HCT116 (cell line): ENCODE measurements around the gene CHST12. TPM values are rescaled to one million over a fixed set of nuclear protein-coding genes. Genes with fewer than 3 reads are reported as not detected.

ENCODE experiments used
- ATAC-seq: fragments of 200-7000 bp; cut with Tn5 transposase; 2 replicates; pipeline ENCODE4 v1.9.1; 2020; ENCODE audit warnings: mild to moderate bottlenecking, moderate library complexity
- BruUV-seq: library from RNA; stranded (reverse); fragments of 400-500 nt; replicated peaks from 2 replicates; lab custom pipeline; 2021; lab: Mats Ljungman, UMichigan
- CTCF ChIA-PET: fragments of 300-600 bp; sonication (Branson Sonifier 250); formaldehyde crosslinking; loops from one replicate; lab custom pipeline; 2021; ENCODE audit warnings: antibody characterized with exemption; lab: Charles Lee
- POLR2A ChIA-PET: fragments of 300-600, 350-600 bp; sonication (Branson Sonifier 250); formaldehyde crosslinking; loops from one replicate; lab custom pipeline; 2021; ENCODE audit warnings: antibody characterized with exemption; lab: Charles Lee
- RAD21 ChIA-PET, 2 experiments: fragments of 300-600 bp; sonication (Branson Sonifier 250); formaldehyde crosslinking; loops; one replicate each; lab custom pipeline; 2023; ENCODE audit warnings: low total read pairs in 2 of 2; ENCODE audit not compliant: uncharacterized antibody in 2 of 2, unreplicated experiment in 2 of 2, low non-redundant PET in 1 of 2; lab: Charles Lee
- DNase-seq: peaks from one replicate; pipeline ENCODE4 v3.0.0-alpha.2; 2010; ENCODE audit warnings: low read depth, low spot score
- H2AFZ ChIP-seq: fragments of 200-600 bp; shearing (Covaris generic), sonication (generic); 2 replicates; pipeline ENCODE4 v1.6.1; 2017; ENCODE audit warnings: low read depth, mixed run types, mixed read lengths, antibody characterized with exemption, low read length; ENCODE audit not compliant: poor library complexity, severe bottlenecking
- H3K27ac ChIP-seq: 2 replicates; pipeline ENCODE4 v1.5.1; 2012; ENCODE audit warnings: low read depth, low read length
- H3K27me3 ChIP-seq: fragments of 200-600 bp; sonication (generic); 2 replicates; pipeline ENCODE4 v1.6.1; 2016; ENCODE audit warnings: mixed run types, low read length, mixed read lengths; ENCODE audit not compliant: insufficient read depth
- H3K36me3 ChIP-seq, 2 experiments: fragments of 200-500 bp in 1 of 2; fragments of 200-600 bp in 1 of 2; sonication (Bioruptor generic) in 1 of 2; sonication (generic) in 1 of 2; 2 replicates each; pipeline versions ENCODE4 v1.5.1 to v1.6.1; 2014 to 2016; ENCODE audit warnings: low read length in 2 of 2, inconsistent platforms in 1 of 2, mixed read lengths in 1 of 2, mixed run types in 1 of 2; ENCODE audit not compliant: insufficient read depth in 2 of 2, control insufficient read depth in 1 of 2
- H3K4me1 ChIP-seq, 2 experiments: fragments of 200-600 bp in 1 of 2; sonication (generic) in 1 of 2; 2 replicates each; pipeline versions ENCODE4 v1.5.1 to v1.6.1; 2012 to 2017; ENCODE audit warnings: low read length in 2 of 2, inconsistent platforms in 1 of 2, mild to moderate bottlenecking in 1 of 2, mixed read lengths in 1 of 2, mixed run types in 1 of 2, moderate library complexity in 1 of 2; ENCODE audit not compliant: insufficient read depth in 2 of 2, control insufficient read depth in 1 of 2
- H3K4me2 ChIP-seq: fragments of 200-600 bp; sonication (generic); 2 replicates; pipeline ENCODE4 v1.6.1; 2017; ENCODE audit warnings: mixed run types, low read length, mixed read lengths
- H3K4me3 ChIP-seq, 2 experiments: fragments of 200-600 bp in 1 of 2; sonication (generic) in 1 of 2; replicated peaks in 1 of 2; 2 replicates each; pipeline ENCODE4 v1.5.1; 2011 to 2016; ENCODE audit warnings: low read length in 2 of 2, control low read depth in 1 of 2, low read depth in 1 of 2, mild to moderate bottlenecking in 1 of 2, mixed read lengths in 1 of 2, mixed run types in 1 of 2
- H3K79me2 ChIP-seq: fragments of 200-600 bp; sonication (generic); 2 replicates; pipeline ENCODE4 v1.6.1; 2017; ENCODE audit warnings: mild to moderate bottlenecking, mixed run types, low read length, moderate library complexity, mixed read lengths; ENCODE audit not compliant: insufficient read depth
- H3K9ac ChIP-seq: fragments of 200-600 bp; sonication (generic); 2 replicates; pipeline ENCODE4 v1.6.1; 2016; ENCODE audit warnings: low read length, mixed read lengths
- H3K9me2 ChIP-seq: fragments of 200-600 bp; sonication (generic), shearing (Covaris generic); 2 replicates; pipeline ENCODE4 v1.6.1; 2017; ENCODE audit warnings: mixed run types, mild to moderate bottlenecking, moderate library complexity; ENCODE audit not compliant: insufficient read depth
- H3K9me3 ChIP-seq, 2 experiments: fragments of 200-500 bp in 1 of 2; fragments of 200-600 bp in 1 of 2; sonication (Bioruptor generic) in 1 of 2; sonication (generic) in 1 of 2; 2 replicates each; pipeline ENCODE4 v1.6.1; 2014 to 2017; ENCODE audit warnings: low read length in 2 of 2, mixed read lengths in 2 of 2, inconsistent platforms in 1 of 2, low read depth in 1 of 2, mild to moderate bottlenecking in 1 of 2, mixed run types in 1 of 2, moderate library complexity in 1 of 2; ENCODE audit not compliant: control insufficient read depth in 1 of 2, insufficient read depth in 1 of 2
- H4K20me1 ChIP-seq: fragments of 200-600 bp; sonication (generic), shearing (Covaris generic); 2 replicates; pipeline ENCODE4 v1.6.1; 2017; ENCODE audit warnings: mixed run types, mild to moderate bottlenecking, moderate library complexity; ENCODE audit not compliant: insufficient read depth
- ATF3 ChIP-seq: IDR thresholded peaks from 2 replicates; pipeline ENCODE4 v1.6.1; 2012
- CEBPB ChIP-seq: IDR thresholded peaks from 2 replicates; pipeline ENCODE4 v1.6.1; 2012; ENCODE audit warnings: low read depth
- CTCF ChIP-seq, 3 experiments: fragments of 200-600 bp in 1 of 3; sonication (generic) in 1 of 3; IDR thresholded peaks in 2 of 3; conservative IDR thresholded peaks in 1 of 3; 2 replicates each; pipeline ENCODE4 v1.5.1; 2012 to 2017; ENCODE audit warnings: low read depth in 2 of 3, low read length in 2 of 3, antibody characterized with exemption in 1 of 3, borderline replicate concordance in 1 of 3, control low read depth in 1 of 3, mild to moderate bottlenecking in 1 of 3, mixed read lengths in 1 of 3, mixed run types in 1 of 3, moderate library complexity in 1 of 3; ENCODE audit not compliant: insufficient read depth in 1 of 3
- EGR1 ChIP-seq: IDR thresholded peaks from 2 replicates; pipeline ENCODE4 v1.6.1; 2012; ENCODE audit warnings: low read depth
- EZH2phosphoT487 ChIP-seq: fragments of 200-600 bp; IDR thresholded peaks from 2 replicates; pipeline ENCODE4 v1.6.1; 2018; ENCODE audit warnings: antibody characterized with exemption, borderline replicate concordance
- FOSL1 ChIP-seq: IDR thresholded peaks from 2 replicates; pipeline ENCODE4 v1.6.1; 2012; ENCODE audit warnings: low read depth
- JUND ChIP-seq: IDR thresholded peaks from 2 replicates; pipeline ENCODE4 v1.6.1; 2012
- MAX ChIP-seq: IDR thresholded peaks from 2 replicates; pipeline ENCODE4 v1.6.1; 2012
- RAD21 ChIP-seq: IDR thresholded peaks from 2 replicates; pipeline ENCODE4 v1.6.1; 2012; ENCODE audit warnings: low read depth, mild to moderate bottlenecking
- REST ChIP-seq: IDR thresholded peaks from 2 replicates; pipeline ENCODE4 v1.6.1; 2012; ENCODE audit warnings: low read depth
- SIN3A ChIP-seq: IDR thresholded peaks from 2 replicates; pipeline ENCODE4 v1.6.1; 2012; ENCODE audit warnings: low read depth
- intact Hi-C: fragments of 100-400 bp; cut with micrococcal nuclease; formaldehyde crosslinking; loops from 2 replicates; pipeline ENCODE4 v1.10.0; 2022
- total RNA-seq: library from RNA; stranded (reverse); gene quantifications from one replicate; pipeline ENCODE4 v1.2.1, GENCODE V29; 2021; ENCODE audit not compliant: unreplicated experiment

Gene CHST12
- total RNA-seq, 1 experiment from 2014 or later = 14.2 TPM

- Histone ChIP-seq H3K9me3 (no peaks in the 10 kb centered on the region), H2AFZ (no peak overlapping the region), H3K9ac (no peak overlapping the region), H3K4me2 (no peak overlapping the region), H3K27me3 (no peaks in the 10 kb centered on the region), H3K27ac (no peak overlapping the region), H3K9me2 (no peaks in the 10 kb centered on the region), H3K4me3 (no peak overlapping the region), H3K79me2 (no peaks in the 10 kb centered on the region), H4K20me1 (no peaks in the 10 kb centered on the region), H3K36me3 (no peaks in the 10 kb centered on the region), H3K4me1 (no peaks in the 10 kb centered on the region)
- no peak for TF ChIP-seq SIN3A
- TF ChIP-seq JUND = no peak
- no peak for TF ChIP-seq EZH2phosphoT487
- no peak for TF ChIP-seq ATF3
- no peak for TF ChIP-seq EGR1
- TF ChIP-seq REST = no peak
- TF ChIP-seq CEBPB = no peak
- TF ChIP-seq RAD21 = no peak
- TF ChIP-seq CTCF (IDR thresholded peaks at IDR 0.05 in 2 of 3, conservative IDR thresholded peaks at IDR 0.05 in 1 of 3; ENCODE audit: borderline replicate concordance in 1 of 3, insufficient read depth in 1 of 3, low read depth in 2 of 3, low read length in 2 of 3) = no peak
- TF ChIP-seq FOSL1 = no peak
- TF ChIP-seq MAX = no peak
- no TSS peak for BruUV-seq
- CTCF ChIA-PET = interaction anchor here (1.9 kb wide), 1 partner anchor 20 kb away, joined by 7 read pairs; no protein-coding TSS in a partner anchor
- POLR2A ChIA-PET = no interaction called here
- no peak for ATAC-seq
- intact Hi-C loops = no loop called here
- DNase-seq = no peak
- RAD21 ChIA-PET = interaction anchor here in 1 of 2 experiments (0.5 kb wide), 1 partner anchor 11 kb away, joined by 3 read pairs; no protein-coding TSS in a partner anchor
Observed at GRCh38 chr7:2488681-2489080, 85.3 kb downstream of the CHST12 start.
